Neuron (in vitro differentiated cells): Measurements from ENCODE around the gene INKA2.

Source experiments
- H2AFZ ChIP-seq: one replicate; pipeline ENCODE4 v1.6.1; 2013; ENCODE audit warnings: low read depth, mild to moderate bottlenecking, inconsistent platforms, low read length, moderate library complexity
- H3K27me3 ChIP-seq: one replicate; pipeline ENCODE4 v1.6.1; 2013; ENCODE audit warnings: low read length; ENCODE audit not compliant: insufficient read depth
- H3K36me3 ChIP-seq: one replicate; pipeline ENCODE4 v1.6.1; 2013; ENCODE audit warnings: low read length; ENCODE audit not compliant: insufficient read depth
- H3K4me1 ChIP-seq: one replicate; pipeline ENCODE4 v1.6.1; 2013; ENCODE audit warnings: low read length; ENCODE audit not compliant: insufficient read depth
- H3K4me3 ChIP-seq: 2 replicates; pipeline ENCODE4 v1.5.1; 2013; ENCODE audit warnings: mild to moderate bottlenecking, low read length, moderate library complexity
- H3K9me3 ChIP-seq: one replicate; pipeline ENCODE4 v1.6.1; 2013; ENCODE audit warnings: low read length

INKA2 gene

GRCh38 chr1:111734856-111735255, 4.3 kb downstream of the INKA2 start:
- Histone ChIP-seq H3K4me1 (peaks cover 42% of the 10 kb centered on the region), H3K9me3 (no peaks in the 10 kb centered on the region), H2AFZ (no peak overlapping the region), H3K4me3 (no peak overlapping the region), H3K36me3 (no peaks in the 10 kb centered on the region), H3K27me3 (no peaks in the 10 kb centered on the region)

GRCh38 chr1:111734426-111734825, 4.8 kb downstream of the INKA2 start:
- Histone ChIP-seq H2AFZ (no peak overlapping the region), H3K27me3 (no peaks in the 10 kb centered on the region), H3K4me3 (no peak overlapping the region), H3K4me1 (peaks cover 44% of the 10 kb centered on the region), H3K9me3 (no peaks in the 10 kb centered on the region), H3K36me3 (no peaks in the 10 kb centered on the region)

- no peak overlapping the region for H2AFZ ChIP-seq
- no peaks in the 10 kb centered on the region for H3K9me3 ChIP-seq
- peaks cover 44% of the 10 kb centered on the region for H3K4me1 ChIP-seq
- H3K27me3 ChIP-seq: no peaks in the 10 kb centered on the region
- H3K4me3 ChIP-seq: no peak overlapping the region
- no peaks in the 10 kb centered on the region for H3K36me3 ChIP-seq
Observed at GRCh38 chr1:111733992-111734341, 5.2 kb downstream of the INKA2 start.

GRCh38 chr1:111733183-111733991, 5.8 kb downstream of the INKA2 start:
- Histone ChIP-seq H3K9me3 (no peaks in the 10 kb centered on the region), H3K4me1 (peaks cover 42% of the 10 kb centered on the region), H3K36me3 (no peaks in the 10 kb centered on the region), H3K27me3 (no peaks in the 10 kb centered on the region), H3K4me3 (no peak overlapping the region), H2AFZ (no peak overlapping the region)

- no peak overlapping the region for H3K4me3 ChIP-seq
- no peak overlapping the region for H2AFZ ChIP-seq
- H3K27me3 ChIP-seq: no peaks in the 10 kb centered on the region
- peaks cover 35% of the 10 kb centered on the region for H3K4me1 ChIP-seq
- no peaks in the 10 kb centered on the region for H3K36me3 ChIP-seq
- H3K9me3 ChIP-seq: no peaks in the 10 kb centered on the region
Observed at GRCh38 chr1:111732718-111733117, 6.5 kb downstream of the INKA2 start.

- Histone ChIP-seq H3K36me3 (peaks cover 3% of the 10 kb centered on the region), H3K27me3 (no peaks in the 10 kb centered on the region), H2AFZ (no peak overlapping the region), H3K4me1 (peaks cover 28% of the 10 kb centered on the region), H3K4me3 (no peak overlapping the region), H3K9me3 (no peaks in the 10 kb centered on the region)
Observed at GRCh38 chr1:111731956-111732355, 7.2 kb downstream of the INKA2 start.

GRCh38 chr1:111730706-111731105, 8.5 kb downstream of the INKA2 start:
- peaks cover 15% of the 10 kb centered on the region for H3K4me1 ChIP-seq

GRCh38 chr1:111729946-111730681, 9.1 kb downstream of the INKA2 start:
- Histone ChIP-seq H3K4me1 (peaks cover 14% of the 10 kb centered on the region), H2AFZ (no peak overlapping the region)

More at GRCh38 chr1:111730706-111731105, 8.5 kb downstream of the INKA2 start:
- H3K4me3 ChIP-seq: no peak overlapping the region
- H3K36me3 ChIP-seq: peaks cover 6% of the 10 kb centered on the region
- no peaks in the 10 kb centered on the region for H3K27me3 ChIP-seq
- H2AFZ ChIP-seq: no peak overlapping the region
- H3K9me3 ChIP-seq: no peaks in the 10 kb centered on the region

GRCh38 chr1:111729271-111729921, 9.8 kb downstream of the INKA2 start:
- Histone ChIP-seq H3K36me3 (peaks cover 6% of the 10 kb centered on the region), H3K9me3 (no peaks in the 10 kb centered on the region), H3K4me3 (no peak overlapping the region), H2AFZ (no peak overlapping the region), H3K4me1 (peaks cover 16% of the 10 kb centered on the region), H3K27me3 (no peaks in the 10 kb centered on the region)

More at GRCh38 chr1:111729946-111730681, 9.1 kb downstream of the INKA2 start:
- Histone ChIP-seq H3K4me3 (no peak overlapping the region), H3K36me3 (peaks cover 6% of the 10 kb centered on the region), H3K27me3 (no peaks in the 10 kb centered on the region), H3K9me3 (no peaks in the 10 kb centered on the region)

- no peak overlapping the region for H3K4me3 ChIP-seq
- H3K4me1 ChIP-seq: peaks cover 5% of the 10 kb centered on the region
- H2AFZ ChIP-seq: no peak overlapping the region
- H3K36me3 ChIP-seq: peaks cover 6% of the 10 kb centered on the region
- H3K9me3 ChIP-seq: no peaks in the 10 kb centered on the region
- no peaks in the 10 kb centered on the region for H3K27me3 ChIP-seq
Observed at GRCh38 chr1:111727056-111727455, 12.1 kb downstream of the INKA2 start.

GRCh38 chr1:111725192-111725591, 14.0 kb downstream of the INKA2 start:
- Histone ChIP-seq H3K9me3 (no peaks in the 10 kb centered on the region), H3K36me3 (peaks cover 6% of the 10 kb centered on the region), H3K4me3 (no peak overlapping the region), H3K27me3 (no peaks in the 10 kb centered on the region), H2AFZ (no peak overlapping the region), H3K4me1 (peaks cover 5% of the 10 kb centered on the region)

GRCh38 chr1:111723871-111724270, 15.3 kb downstream of the INKA2 start:
- Histone ChIP-seq H3K27me3 (no peaks in the 10 kb centered on the region), H2AFZ (no peak overlapping the region), H3K4me1 (peaks cover 2% of the 10 kb centered on the region), H3K36me3 (peaks cover 6% of the 10 kb centered on the region), H3K4me3 (no peak overlapping the region), H3K9me3 (no peaks in the 10 kb centered on the region)
